ENCODE measurements around the gene KLK14.

The KLK14 gene

GRCh38 chr19:51096473-51097165 lies 13.9 kb upstream of the KLK14 start:
- H3K4me3 ChIP-seq (ENCODE audit: insufficient read depth, low read length, poor library complexity, severe bottlenecking): no peak overlapping the region
- no peak overlapping the region for H3K9ac ChIP-seq (ENCODE audit: low read length)
- H3K9me3 ChIP-seq (ENCODE audit: insufficient read depth, low read length): no peaks in the 10 kb centered on the region
- H4K20me1 ChIP-seq (ENCODE audit: low read depth, low read length): peaks cover 2% of the 10 kb centered on the region; the same call in 1 of the 2 replicates
- H3K79me2 ChIP-seq (ENCODE audit: insufficient read depth, low read length): no peaks in the 10 kb centered on the region
- no peaks in the 10 kb centered on the region for H3K9me2 ChIP-seq (replicated peaks; ENCODE audit: insufficient read depth, low read length)
- no peak overlapping the region for H3K27ac ChIP-seq (ENCODE audit: low read depth, low read length)
- no peak overlapping the region for H2AFZ ChIP-seq (ENCODE audit: low read depth, low read length, severe bottlenecking)
- no peak overlapping the region for H3K4me2 ChIP-seq (ENCODE audit: low read depth, low read length, poor library complexity, severe bottlenecking)
- H3F3A ChIP-seq (ENCODE audit: insufficient read depth): no peaks in the 10 kb centered on the region
- TF ChIP-seq EZH2phosphoT487 (conservative IDR thresholded peaks at IDR 0.05; ENCODE audit: low read length): no peak
- TF ChIP-seq CTCF (IDR thresholded peaks at IDR 0.05; ENCODE audit: insufficient read depth, low read length, poor library complexity, severe bottlenecking): no peak
- H3K27me3 ChIP-seq (ENCODE audit: low read length): no peaks in the 10 kb centered on the region
- no peaks in the 10 kb centered on the region for H3K36me3 ChIP-seq (ENCODE audit: low read length)

GRCh38 chr19:51094696-51095279 lies 12.1 kb upstream of the KLK14 start:
- no peaks in the 10 kb centered on the region for H3K9me2 ChIP-seq (replicated peaks; ENCODE audit: insufficient read depth, low read length)
- H3K9me3 ChIP-seq (ENCODE audit: insufficient read depth, low read length): no peaks in the 10 kb centered on the region
- H2AFZ ChIP-seq (ENCODE audit: low read depth, low read length, severe bottlenecking): no peak overlapping the region
- no peak overlapping the region for H3K9ac ChIP-seq (ENCODE audit: low read length)
- H3K4me3 ChIP-seq (ENCODE audit: insufficient read depth, low read length, poor library complexity, severe bottlenecking): no peak overlapping the region
- peaks cover 2% of the 10 kb centered on the region; the same call in 1 of the 2 replicates for H4K20me1 ChIP-seq (ENCODE audit: low read depth, low read length)
- H3K27me3 ChIP-seq (ENCODE audit: low read length): no peaks in the 10 kb centered on the region
- no peaks in the 10 kb centered on the region for H3F3A ChIP-seq (ENCODE audit: insufficient read depth)
- no peak overlapping the region for H3K4me2 ChIP-seq (ENCODE audit: low read depth, low read length, poor library complexity, severe bottlenecking)
- TF ChIP-seq CTCF (IDR thresholded peaks at IDR 0.05; ENCODE audit: insufficient read depth, low read length, poor library complexity, severe bottlenecking): peak; percentile 66
- no peak for TF ChIP-seq EZH2phosphoT487 (conservative IDR thresholded peaks at IDR 0.05; ENCODE audit: low read length)
- H3K36me3 ChIP-seq (ENCODE audit: low read length): no peaks in the 10 kb centered on the region
- no peaks in the 10 kb centered on the region for H3K79me2 ChIP-seq (ENCODE audit: insufficient read depth, low read length)
- no peak overlapping the region for H3K27ac ChIP-seq (ENCODE audit: low read depth, low read length)

- Histone ChIP-seq H3K9ac (ENCODE audit: low read length) (no peak overlapping the region), H3F3A (ENCODE audit: insufficient read depth) (no peaks in the 10 kb centered on the region), H3K9me2 (replicated peaks; ENCODE audit: insufficient read depth, low read length) (no peaks in the 10 kb centered on the region), H3K36me3 (ENCODE audit: low read length) (no peaks in the 10 kb centered on the region), H3K27me3 (ENCODE audit: low read length) (no peaks in the 10 kb centered on the region), H3K79me2 (ENCODE audit: insufficient read depth, low read length) (no peaks in the 10 kb centered on the region), H3K4me3 (ENCODE audit: insufficient read depth, low read length, poor library complexity, severe bottlenecking) (no peak overlapping the region), H4K20me1 (ENCODE audit: low read depth, low read length) (peaks cover 2% of the 10 kb centered on the region; the same call in 1 of the 2 replicates), H2AFZ (ENCODE audit: low read depth, low read length, severe bottlenecking) (no peak overlapping the region), H3K27ac (ENCODE audit: low read depth, low read length) (no peak overlapping the region), H3K4me2 (ENCODE audit: low read depth, low read length, poor library complexity, severe bottlenecking) (no peak overlapping the region), H3K9me3 (ENCODE audit: insufficient read depth, low read length) (no peaks in the 10 kb centered on the region)
- no peak for TF ChIP-seq EZH2phosphoT487 (conservative IDR thresholded peaks at IDR 0.05; ENCODE audit: low read length)
- no peak for TF ChIP-seq CTCF (IDR thresholded peaks at IDR 0.05; ENCODE audit: insufficient read depth, low read length, poor library complexity, severe bottlenecking)
These were observed 11.0 kb upstream of the KLK14 start for GRCh38 chr19:51093510-51094345.
